ENCODE data around the gene ACD. TPM values are rescaled to one million over a fixed set of nuclear protein-coding genes. Genes with fewer than 3 reads are reported as not detected.

Gene ACD
- total RNA-seq, 4 donors from 2014 or later, result 17.8 to 33.4 (median 29.8) TPM

DNA sequence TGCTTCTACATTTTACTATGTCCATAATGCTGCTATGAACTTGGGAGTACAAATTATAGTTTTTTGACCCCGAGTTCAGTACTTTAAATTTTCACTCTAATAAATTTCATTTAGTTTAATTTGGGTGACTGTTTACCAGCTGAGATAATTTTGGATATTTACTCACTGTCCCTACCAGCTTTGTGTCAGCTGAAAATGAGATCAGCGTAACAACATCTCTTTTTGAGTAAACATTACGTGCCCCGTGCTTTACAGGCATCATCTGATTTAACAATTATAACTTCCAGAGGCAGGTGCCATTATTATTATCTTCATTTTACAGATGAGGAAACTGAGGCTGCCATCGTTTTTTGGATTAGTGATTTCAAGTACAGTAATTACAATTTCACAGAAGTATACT lies 44.0 kb upstream of the ACD start:
- TF ChIP-seq, protein P1, sequence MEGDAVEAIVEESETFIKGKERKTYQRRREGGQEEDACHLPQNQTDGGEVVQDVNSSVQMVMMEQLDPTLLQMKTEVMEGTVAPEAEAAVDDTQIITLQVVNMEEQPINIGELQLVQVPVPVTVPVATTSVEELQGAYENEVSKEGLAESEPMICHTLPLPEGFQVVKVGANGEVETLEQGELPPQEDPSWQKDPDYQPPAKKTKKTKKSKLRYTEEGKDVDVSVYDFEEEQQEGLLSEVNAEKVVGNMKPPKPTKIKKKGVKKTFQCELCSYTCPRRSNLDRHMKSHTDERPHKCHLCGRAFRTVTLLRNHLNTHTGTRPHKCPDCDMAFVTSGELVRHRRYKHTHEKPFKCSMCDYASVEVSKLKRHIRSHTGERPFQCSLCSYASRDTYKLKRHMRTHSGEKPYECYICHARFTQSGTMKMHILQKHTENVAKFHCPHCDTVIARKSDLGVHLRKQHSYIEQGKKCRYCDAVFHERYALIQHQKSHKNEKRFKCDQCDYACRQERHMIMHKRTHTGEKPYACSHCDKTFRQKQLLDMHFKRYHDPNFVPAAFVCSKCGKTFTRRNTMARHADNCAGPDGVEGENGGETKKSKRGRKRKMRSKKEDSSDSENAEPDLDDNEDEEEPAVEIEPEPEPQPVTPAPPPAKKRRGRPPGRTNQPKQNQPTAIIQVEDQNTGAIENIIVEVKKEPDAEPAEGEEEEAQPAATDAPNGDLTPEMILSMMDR (IDR thresholded peaks at IDR 0.05), result no peak
- TF ChIP-seq POLR2A (IDR thresholded peaks at IDR 0.05), result no peak
- no peaks in the 10 kb centered on the region for H3K36me3 ChIP-seq
- no peak overlapping the region for H3K27ac ChIP-seq
- H3K9me3 ChIP-seq, result no peaks in the 10 kb centered on the region
- intact Hi-C loops (cut with DNase I; ENCODE audit: low total_unique reads), result no loop called here
- H3K27me3 ChIP-seq, result no peaks in the 10 kb centered on the region
- DNase-seq, result no peak
- peaks cover 0 to 4% of the 10 kb centered on the region in 2 donors for H3K4me1 ChIP-seq
- H3K4me3 ChIP-seq, result no peak overlapping the region

DNA sequence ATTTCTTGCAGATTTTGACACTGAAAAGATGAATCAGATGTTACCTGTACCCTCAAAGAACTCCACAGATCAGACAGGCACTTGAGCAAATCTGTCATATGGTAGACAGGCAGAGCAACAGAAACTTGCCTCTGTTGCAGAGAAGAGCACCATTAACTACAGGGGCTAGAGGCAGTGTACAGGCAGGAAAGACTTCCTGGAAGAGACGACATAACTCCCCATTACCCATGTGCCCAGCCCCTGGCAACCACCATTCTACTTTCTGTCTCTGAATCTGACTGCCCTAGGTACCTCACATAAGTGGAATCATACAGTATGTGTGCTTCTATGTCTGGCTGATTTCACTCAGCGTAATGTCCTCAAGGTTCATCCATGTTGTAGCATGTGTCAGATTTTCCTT lies 43.6 kb upstream of the ACD start:
- no peaks in the 10 kb centered on the region for H3K27me3 ChIP-seq
- TF ChIP-seq, protein P1 (IDR thresholded peaks at IDR 0.05), result no peak
- H3K36me3 ChIP-seq, result no peaks in the 10 kb centered on the region
- H3K4me3 ChIP-seq, result no peak overlapping the region
- no peak overlapping the region for H3K27ac ChIP-seq
- H3K4me1 ChIP-seq, result peaks cover 0 to 4% of the 10 kb centered on the region in 2 donors
- H3K9me3 ChIP-seq, result no peaks in the 10 kb centered on the region
- no peak for DNase-seq
- intact Hi-C loops (cut with DNase I; ENCODE audit: low total_unique reads), result no loop called here

DNA sequence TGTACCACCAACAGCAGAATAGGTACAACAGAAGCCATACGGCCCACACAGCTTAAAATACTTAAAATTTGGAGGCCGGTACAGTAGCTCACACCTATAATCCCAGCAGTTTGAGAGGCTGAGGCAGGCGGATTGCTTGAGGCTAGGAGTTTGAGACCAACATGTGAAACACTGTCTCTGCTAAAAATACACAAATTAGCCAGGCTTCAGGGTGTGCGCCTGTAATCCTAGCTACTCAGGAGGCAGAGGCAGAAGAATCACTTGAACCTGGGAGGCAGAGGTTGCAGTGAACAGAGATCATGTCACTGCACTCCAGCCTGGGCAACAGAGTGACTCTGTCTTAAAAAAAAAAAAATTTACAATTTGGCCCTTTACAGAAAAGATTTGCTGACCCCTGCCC lies 42.1 kb upstream of the ACD start:
- no peak overlapping the region for H3K4me3 ChIP-seq
- intact Hi-C loops (cut with DNase I; ENCODE audit: low total_unique reads), result no loop called here
- peaks cover 0 to 4% of the 10 kb centered on the region in 2 donors for H3K4me1 ChIP-seq
- H3K36me3 ChIP-seq, result no peaks in the 10 kb centered on the region
- no peak overlapping the region for H3K27ac ChIP-seq
- no peak for TF ChIP-seq POLR2A (IDR thresholded peaks at IDR 0.05)
- TF ChIP-seq, protein P1 (IDR thresholded peaks at IDR 0.05), result no peak
- no peaks in the 10 kb centered on the region for H3K27me3 ChIP-seq
- DNase-seq, result no peak
- H3K9me3 ChIP-seq, result no peaks in the 10 kb centered on the region

DNA sequence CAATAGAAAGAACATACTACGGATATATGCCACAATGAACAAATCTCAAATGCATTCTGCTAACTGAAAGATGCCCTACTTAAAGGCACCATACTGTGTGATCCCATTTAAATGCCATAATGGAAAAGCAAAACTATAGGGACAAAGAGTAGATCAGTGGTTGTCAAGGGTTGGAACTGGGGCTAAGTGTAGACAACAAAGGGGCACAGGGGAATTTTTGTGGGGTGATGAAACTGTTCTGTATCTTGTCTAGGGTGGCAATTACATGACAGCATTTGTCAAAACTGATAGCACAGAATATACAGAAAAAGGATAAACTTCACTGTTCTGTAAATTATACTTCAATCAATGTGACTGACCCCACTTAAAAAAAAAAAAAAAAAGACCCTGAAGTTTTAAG lies 41.4 kb upstream of the ACD start:
- H3K9me3 ChIP-seq, result no peaks in the 10 kb centered on the region
- H3K27ac ChIP-seq, result no peak overlapping the region
- intact Hi-C loops (cut with DNase I; ENCODE audit: low total_unique reads), result no loop called here
- no peaks in the 10 kb centered on the region for H3K36me3 ChIP-seq
- no peak for TF ChIP-seq POLR2A (IDR thresholded peaks at IDR 0.05)
- TF ChIP-seq, protein P1 (IDR thresholded peaks at IDR 0.05), result no peak
- H3K4me3 ChIP-seq, result no peak overlapping the region
- H3K27me3 ChIP-seq, result no peaks in the 10 kb centered on the region
- H3K4me1 ChIP-seq, result peaks cover 0 to 4% of the 10 kb centered on the region in 2 donors
- no peak for DNase-seq

DNA sequence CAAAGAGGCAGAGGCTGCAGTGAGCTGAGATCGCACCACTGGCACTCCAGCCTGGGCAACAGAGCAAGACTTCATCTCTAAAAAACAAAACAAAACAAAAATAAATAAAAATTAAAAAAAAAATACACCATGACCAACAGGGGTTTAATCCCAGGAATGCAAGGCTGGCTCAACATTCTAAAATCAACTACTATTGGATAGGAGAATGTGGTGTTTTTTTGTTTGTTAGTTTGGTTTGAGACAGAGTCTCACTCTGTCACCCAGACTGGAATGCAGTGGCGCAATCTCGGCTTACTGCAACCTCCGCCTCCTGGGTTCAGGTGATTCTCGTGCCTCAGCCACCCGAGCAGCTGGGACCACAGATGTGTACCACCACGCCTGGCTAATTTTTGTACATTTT lies 39.2 kb upstream of the ACD start:
- Histone ChIP-seq H3K4me1 (no peaks in the 10 kb centered on the region), H3K27ac (no peak overlapping the region), H3K4me3 (no peak overlapping the region), H3K36me3 (no peaks in the 10 kb centered on the region), H3K27me3 (no peaks in the 10 kb centered on the region), H3K9me3 (no peaks in the 10 kb centered on the region)
- intact Hi-C loops (cut with DNase I; ENCODE audit: low total_unique reads), result no loop called here
- no peak for TF ChIP-seq POLR2A (IDR thresholded peaks at IDR 0.05)
- TF ChIP-seq, protein P1 (IDR thresholded peaks at IDR 0.05), result no peak
- no peak for DNase-seq
